GM21381 (cell line): ENCODE measurements around the gene ZNF343.

Experiments
- ATAC-seq: cut with Tn5 transposase; IDR thresholded peaks from one replicate; pipeline ENCODE4 v1.9.1; 2021; ENCODE audit warnings: mild to moderate bottlenecking, moderate library complexity; ENCODE audit not compliant: unreplicated experiment

Gene ZNF343

GRCh38 chr20:2446845-2447244 is 61.9 kb downstream of the ZNF343 start:
- no peak for ATAC-seq
